HG03039 (cell line): ENCODE measurements around the gene USP47.

Experiments used
- ATAC-seq: cut with Tn5 transposase; IDR thresholded peaks from one replicate; pipeline ENCODE4 v1.9.1; 2021; ENCODE audit warnings: mild to moderate bottlenecking, moderate library complexity; ENCODE audit not compliant: unreplicated experiment

The USP47 gene

GRCh38 chr11:11937433-11937832 lies 95.7 kb downstream of the USP47 start:
- ATAC-seq: no peak

GRCh38 chr11:11937957-11938356 lies 96.2 kb downstream of the USP47 start:
- no peak for ATAC-seq

- no peak for ATAC-seq
Measured at GRCh38 chr11:11940551-11940950, 98.8 kb downstream of the USP47 start.

- no peak for ATAC-seq
Measured at GRCh38 chr11:11942668-11943067, 100.9 kb downstream of the USP47 start.

- no peak for ATAC-seq
Measured at GRCh38 chr11:11944444-11944843, 102.7 kb downstream of the USP47 start.

- ATAC-seq: no peak
Measured at GRCh38 chr11:11946180-11946579, 104.4 kb downstream of the USP47 start.

- ATAC-seq: no peak
Measured at GRCh38 chr11:11946878-11947277, 105.1 kb downstream of the USP47 start.

GRCh38 chr11:11947825-11948224 lies 106.1 kb downstream of the USP47 start:
- ATAC-seq: no peak

- no peak for ATAC-seq
Measured at GRCh38 chr11:11948242-11948947, 106.6 kb downstream of the USP47 start.

- no peak for ATAC-seq
Measured at GRCh38 chr11:11949482-11949881, 107.7 kb downstream of the USP47 start.

- ATAC-seq: no peak
Measured at GRCh38 chr11:11952036-11952435, 110.3 kb downstream of the USP47 start.

- ATAC-seq: no peak
Measured at GRCh38 chr11:11956006-11956405, 114.2 kb downstream of the USP47 start.

- no peak for ATAC-seq
Measured at GRCh38 chr11:11958403-11959231, 116.8 kb downstream of the USP47 start.

- ATAC-seq: no peak
Measured at GRCh38 chr11:11959601-11960000, 117.8 kb downstream of the USP47 start.

GRCh38 chr11:11960687-11961086 lies 118.9 kb downstream of the USP47 start:
- ATAC-seq: no peak

GRCh38 chr11:11961399-11962028 lies 119.7 kb downstream of the USP47 start:
- no peak for ATAC-seq

GRCh38 chr11:11963067-11963466 lies 121.3 kb downstream of the USP47 start:
- ATAC-seq: no peak

GRCh38 chr11:11963842-11964773 lies 122.3 kb downstream of the USP47 start:
- no peak for ATAC-seq

- no peak for ATAC-seq
Measured at GRCh38 chr11:11964774-11965150, 123.0 kb downstream of the USP47 start.

GRCh38 chr11:11965192-11965591 lies 123.4 kb downstream of the USP47 start:
- ATAC-seq: no peak
